HepG2 (cell line): ENCODE results near the gene MIGA2. TPM values are rescaled to one million over a fixed set of nuclear protein-coding genes. Genes with fewer than 3 reads are reported as not detected.

Experiments
- ASH2L ChIP-seq: fragments of 300-600, 200-600 bp; sonication (generic); IDR thresholded peaks from 2 replicates; pipeline ENCODE4 v1.7.0; 2017; ENCODE audit warnings: low read depth, mild to moderate bottlenecking, moderate library complexity, mixed read lengths, low read length; ENCODE audit not compliant: insufficient read length
- CBX5 ChIP-seq: sonication (generic); formaldehyde crosslinking; IDR thresholded peaks from 2 replicates; pipeline ENCODE4 v1.4.0; 2020; ENCODE audit warnings: missing genetic modification reagents, borderline replicate concordance
- CENPX ChIP-seq: sonication (generic); formaldehyde crosslinking; IDR thresholded peaks from 2 replicates; pipeline ENCODE4 v1.9.0; 2021; ENCODE audit warnings: mild to moderate bottlenecking, missing genetic modification reagents, moderate library complexity
- ETV6 ChIP-seq: sonication (generic); formaldehyde crosslinking; conservative IDR thresholded peaks from 2 replicates; pipeline ENCODE4 v1.4.0; 2020; ENCODE audit warnings: missing genetic modification reagents
- HIVEP1 ChIP-seq: sonication (generic); formaldehyde crosslinking; IDR thresholded peaks from 2 replicates; pipeline ENCODE4 v1.4.0; 2020; ENCODE audit warnings: mild to moderate bottlenecking, missing genetic modification reagents
- IKZF1 ChIP-seq: fragments of 450-650 bp; IDR thresholded peaks from 2 replicates; pipeline ENCODE4 v1.7.1; 2016
- IRF2 ChIP-seq: IDR thresholded peaks from 2 replicates; pipeline ENCODE4 v1.6.1; 2018; ENCODE audit warnings: missing genetic modification reagents, missing compliant biosample characterization
- MTA3 ChIP-seq: sonication (generic); formaldehyde crosslinking; IDR thresholded peaks from 2 replicates; pipeline ENCODE4 v1.4.0; 2020; ENCODE audit warnings: missing genetic modification reagents
- NBN ChIP-seq: fragments of 450-650 bp; conservative IDR thresholded peaks from 2 replicates; pipeline ENCODE4 v1.6.1; 2017
- NCOA1 ChIP-seq: sonication (generic); formaldehyde crosslinking; IDR thresholded peaks from 2 replicates; pipeline ENCODE4 v1.9.0; 2021; ENCODE audit warnings: missing genetic modification reagents
- NFATC3 ChIP-seq: sonication (generic); formaldehyde crosslinking; IDR thresholded peaks from 2 replicates; pipeline ENCODE4 v1.5.1; 2020; ENCODE audit warnings: mild to moderate bottlenecking, missing genetic modification reagents
- NONO ChIP-seq, 2 experiments: fragments of 450-650 bp in 1 of 2; sonication (generic) in 1 of 2; formaldehyde crosslinking in 1 of 2; IDR thresholded peaks in 1 of 2; conservative IDR thresholded peaks in 1 of 2; 2 replicates each; pipeline versions ENCODE4 v1.6.1 to v1.8.0; 2017 to 2022; ENCODE audit warnings: mild to moderate bottlenecking in 1 of 2, missing genetic modification reagents in 1 of 2, moderate library complexity in 1 of 2
- NR2C2 ChIP-seq: sonication (generic); formaldehyde crosslinking; IDR thresholded peaks from 2 replicates; pipeline ENCODE4 v1.4.0; 2020; ENCODE audit warnings: missing genetic modification reagents, mild to moderate bottlenecking, moderate library complexity, borderline replicate concordance
- POLR2AphosphoS2 ChIP-seq: IDR thresholded peaks from 2 replicates; pipeline ENCODE4 v1.6.1; 2011; ENCODE audit warnings: low read depth, low read length, improper control_type of control experiment
- RBM22 ChIP-seq: fragments of 200-400 bp; formaldehyde crosslinking; optimal IDR thresholded peaks from 2 replicates; pipeline ENCODE3; 2017; ENCODE audit warnings: mild to moderate bottlenecking, low read length, moderate library complexity
- RCOR2 ChIP-seq: IDR thresholded peaks from 2 replicates; pipeline ENCODE4 v1.6.1; 2016; ENCODE audit warnings: missing biosample characterization, missing genetic modification reagents
- SNRNP70 ChIP-seq: fragments of 200-400 bp; formaldehyde crosslinking; IDR thresholded peaks from 2 replicates; pipeline ENCODE4 v1.6.1; 2017; ENCODE audit warnings: mild to moderate bottlenecking, low read depth, low read length, moderate library complexity
- SRSF4 ChIP-seq: fragments of 200-400 bp; formaldehyde crosslinking; IDR thresholded peaks from one replicate; pipeline ENCODE4 v1.6.1; 2018; ENCODE audit warnings: mild to moderate bottlenecking, low read depth, low read length, moderate library complexity; ENCODE audit not compliant: poor library complexity, severe bottlenecking
- ZFAT ChIP-seq: sonication (generic); formaldehyde crosslinking; conservative IDR thresholded peaks from 2 replicates; pipeline ENCODE4 v1.8.1; 2023; ENCODE audit warnings: missing genetic modification reagents, inconsistent platforms
- ZNF205 ChIP-seq: IDR thresholded peaks from 2 replicates; pipeline ENCODE4 v1.6.1; 2018; ENCODE audit warnings: missing biosample characterization, missing genetic modification reagents
- ZNF33A ChIP-seq: sonication (generic); formaldehyde crosslinking; IDR thresholded peaks from 2 replicates; pipeline ENCODE4 v1.5.1; 2020; ENCODE audit warnings: missing genetic modification reagents, mild to moderate bottlenecking, moderate library complexity, borderline replicate concordance
- ZNF674 ChIP-seq: sonication (generic); formaldehyde crosslinking; IDR thresholded peaks from 2 replicates; pipeline ENCODE4 v1.5.0; 2020; ENCODE audit warnings: low read depth, mild to moderate bottlenecking, missing genetic modification reagents
- ZNF839 ChIP-seq: sonication (generic); formaldehyde crosslinking; IDR thresholded peaks from 2 replicates; pipeline ENCODE4 v1.4.0; 2020; ENCODE audit warnings: missing genetic modification reagents, mild to moderate bottlenecking, borderline replicate concordance
- polyA plus RNA-seq, 8 experiments: library from polyadenylated mRNA; depleted of rRNA in 3 of 8; stranded (reverse) in 7 of 8; unstranded in 1 of 8; fragments of >200 nt; fragmentation: Illumina TruSeq in 4 of 8; extraction: Trizol in 4 of 8; gene quantifications; 2 replicates each; pipeline versions ENCODE4 v1.2.1 to v1.2.3, GENCODE V29; 2011 to 2016; ENCODE audit warnings: low read depth in 4 of 8, missing spikeins in 1 of 8, mixed read lengths in 1 of 8; ENCODE audit not compliant: insufficient read depth in 1 of 8
- total RNA-seq, 5 experiments: library from RNA; depleted of rRNA; stranded (reverse); fragments of >200 nt; fragmentation: Illumina TruSeq; extraction: Trizol; gene quantifications; 2 replicates each; pipeline ENCODE4 v1.2.3, GENCODE V29; 2016; ENCODE audit warnings: low read depth in 1 of 5
- TF ChIP-seq, protein P1 (sequence below): sonication (generic); formaldehyde crosslinking; IDR thresholded peaks from 2 replicates; pipeline ENCODE4 v1.5.1; 2020; ENCODE audit warnings: missing genetic modification reagents, mild to moderate bottlenecking, borderline replicate concordance
- TF ChIP-seq, protein P2 (sequence below): IDR thresholded peaks from 2 replicates; pipeline ENCODE4 v1.6.1; 2016; ENCODE audit warnings: control low read depth
- TF ChIP-seq, protein P3 (sequence below): sonication (generic); formaldehyde crosslinking; IDR thresholded peaks from 2 replicates; pipeline ENCODE4 v1.4.0; 2020; ENCODE audit warnings: mild to moderate bottlenecking, missing genetic modification reagents
- TF ChIP-seq, protein P4 (sequence below): sonication (generic); formaldehyde crosslinking; IDR thresholded peaks from 2 replicates; pipeline ENCODE4 v1.4.0; 2020; ENCODE audit warnings: missing genetic modification reagents

The MIGA2 gene
- total and polyA plus RNA-seq, 2 of the 13 experiments (the other 11 are each of a cell fraction or from before 2014, with no cell fraction given) = 10.8 to 17.1 TPM

DNA sequence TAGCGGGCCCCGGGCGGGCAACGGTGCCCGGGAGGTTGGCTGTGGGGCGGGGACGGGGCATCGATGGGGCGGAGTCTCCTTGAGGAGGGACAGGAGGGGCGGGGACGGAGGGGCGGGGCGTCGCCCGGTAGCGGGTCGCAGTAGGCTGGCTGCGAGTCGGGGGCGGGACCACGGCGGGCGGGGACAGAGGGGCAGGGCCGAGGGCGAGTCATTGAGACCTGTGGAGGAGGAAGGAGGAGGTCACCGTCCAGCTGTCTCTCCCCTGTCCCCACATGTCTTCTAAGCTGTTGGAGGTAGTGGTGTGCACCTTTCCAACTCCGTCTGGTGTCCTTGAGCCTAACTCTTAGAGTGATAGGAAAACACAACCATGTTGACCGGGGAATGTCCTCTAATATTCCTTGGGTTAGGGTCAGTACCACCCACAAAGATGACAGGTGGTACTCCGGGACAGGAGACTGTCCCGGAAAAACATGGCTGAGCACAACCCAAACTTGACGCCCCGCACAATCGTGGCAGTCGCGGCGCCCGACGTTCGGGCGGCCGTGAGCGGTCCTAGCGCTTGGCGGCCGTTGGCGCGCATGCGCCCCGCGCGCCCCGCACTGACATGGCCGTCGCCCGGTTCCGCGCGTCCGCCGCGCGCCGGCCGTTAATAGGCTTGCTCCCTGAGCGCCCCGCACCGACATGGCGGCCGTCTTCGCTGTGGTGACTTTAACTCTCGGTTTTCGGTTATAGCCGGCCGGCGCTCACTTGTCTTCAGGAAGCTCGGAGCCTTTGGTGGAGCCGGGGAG lies 74.5 kb downstream of the MIGA2 start, which contains the start of the genes CRAT and PTPA (continued):
- TF ChIP-seq POLR2AphosphoS2 (no peak), MTA3 (CRISPR knock-in tag) (no peak), RCOR2 (CRISPR knock-in tag) (no peak), ZNF674 (no peak), NFATC3 (CRISPR knock-in tag) (no peak), ETV6 (CRISPR knock-in tag) (no peak; the same call in 1 of the 2 replicates), CBX5 (CRISPR knock-in tag) (no peak), ZFAT (CRISPR knock-in tag) (no peak), IKZF1 (no peak), NR2C2 (CRISPR knock-in tag) (peak; percentile 51; the same call in 1 of the 2 replicates), RBM22 (peak; percentile 26), ZNF205 (CRISPR knock-in tag) (no peak), NONO (IDR thresholded peaks at IDR 0.05) (no peak), NONO (CRISPR knock-in tag; conservative IDR thresholded peaks at IDR 0.05) (0 out of 2 replicates have a peak, but pooled peaks have one; percentile 45), IRF2 (0 out of 2 replicates have a peak, but pooled peaks have one; percentile 20), ZNF839 (CRISPR knock-in tag) (no peak), CENPX (CRISPR knock-in tag) (no peak), NBN (no peak), NCOA1 (CRISPR knock-in tag) (0 out of 2 replicates have a peak, but pooled peaks have one; percentile 52), HIVEP1 (CRISPR knock-in tag) (0 out of 2 replicates have a peak, but pooled peaks have one; percentile 6), ASH2L (peak; percentile 61), SNRNP70 (no peak), ZNF33A (CRISPR knock-in tag) (no peak), SRSF4 (no peak)
- TF ChIP-seq, protein P1, sequence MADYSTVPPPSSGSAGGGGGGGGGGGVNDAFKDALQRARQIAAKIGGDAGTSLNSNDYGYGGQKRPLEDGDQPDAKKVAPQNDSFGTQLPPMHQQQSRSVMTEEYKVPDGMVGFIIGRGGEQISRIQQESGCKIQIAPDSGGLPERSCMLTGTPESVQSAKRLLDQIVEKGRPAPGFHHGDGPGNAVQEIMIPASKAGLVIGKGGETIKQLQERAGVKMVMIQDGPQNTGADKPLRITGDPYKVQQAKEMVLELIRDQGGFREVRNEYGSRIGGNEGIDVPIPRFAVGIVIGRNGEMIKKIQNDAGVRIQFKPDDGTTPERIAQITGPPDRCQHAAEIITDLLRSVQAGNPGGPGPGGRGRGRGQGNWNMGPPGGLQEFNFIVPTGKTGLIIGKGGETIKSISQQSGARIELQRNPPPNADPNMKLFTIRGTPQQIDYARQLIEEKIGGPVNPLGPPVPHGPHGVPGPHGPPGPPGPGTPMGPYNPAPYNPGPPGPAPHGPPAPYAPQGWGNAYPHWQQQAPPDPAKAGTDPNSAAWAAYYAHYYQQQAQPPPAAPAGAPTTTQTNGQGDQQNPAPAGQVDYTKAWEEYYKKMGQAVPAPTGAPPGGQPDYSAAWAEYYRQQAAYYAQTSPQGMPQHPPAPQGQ = 0 out of 2 replicates have a peak, but pooled peaks have one; percentile 81
- TF ChIP-seq, protein P2, sequence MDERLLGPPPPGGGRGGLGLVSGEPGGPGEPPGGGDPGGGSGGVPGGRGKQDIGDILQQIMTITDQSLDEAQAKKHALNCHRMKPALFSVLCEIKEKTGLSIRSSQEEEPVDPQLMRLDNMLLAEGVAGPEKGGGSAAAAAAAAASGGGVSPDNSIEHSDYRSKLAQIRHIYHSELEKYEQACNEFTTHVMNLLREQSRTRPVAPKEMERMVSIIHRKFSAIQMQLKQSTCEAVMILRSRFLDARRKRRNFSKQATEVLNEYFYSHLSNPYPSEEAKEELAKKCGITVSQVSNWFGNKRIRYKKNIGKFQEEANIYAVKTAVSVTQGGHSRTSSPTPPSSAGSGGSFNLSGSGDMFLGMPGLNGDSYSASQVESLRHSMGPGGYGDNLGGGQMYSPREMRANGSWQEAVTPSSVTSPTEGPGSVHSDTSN (CRISPR knock-in tag) = peak; percentile 30; the same call in 1 of the 2 replicates
- TF ChIP-seq, protein P3, sequence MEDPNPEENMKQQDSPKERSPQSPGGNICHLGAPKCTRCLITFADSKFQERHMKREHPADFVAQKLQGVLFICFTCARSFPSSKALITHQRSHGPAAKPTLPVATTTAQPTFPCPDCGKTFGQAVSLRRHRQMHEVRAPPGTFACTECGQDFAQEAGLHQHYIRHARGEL (CRISPR knock-in tag) = no peak
- TF ChIP-seq, protein P4, sequence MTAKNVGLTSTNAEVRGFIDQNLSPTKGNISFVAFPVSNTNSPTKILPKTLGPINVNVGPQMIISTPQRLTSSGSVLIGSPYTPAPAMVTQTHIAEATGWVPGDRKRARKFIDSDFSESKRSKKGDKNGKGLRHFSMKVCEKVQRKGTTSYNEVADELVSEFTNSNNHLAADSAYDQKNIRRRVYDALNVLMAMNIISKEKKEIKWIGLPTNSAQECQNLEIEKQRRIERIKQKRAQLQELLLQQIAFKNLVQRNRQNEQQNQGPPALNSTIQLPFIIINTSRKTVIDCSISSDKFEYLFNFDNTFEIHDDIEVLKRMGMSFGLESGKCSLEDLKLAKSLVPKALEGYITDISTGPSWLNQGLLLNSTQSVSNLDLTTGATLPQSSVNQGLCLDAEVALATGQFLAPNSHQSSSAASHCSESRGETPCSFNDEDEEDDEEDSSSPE (CRISPR knock-in tag) = no peak
